Body of pancreas (tissue), 4 donors: ENCODE measurements around the gene AGXT2. TPM values are rescaled to one million over a fixed set of nuclear protein-coding genes. Genes with fewer than 3 reads are reported as not detected.

ENCODE experiments used
- ATAC-seq: fragments of 150-250 bp; one replicate; pipeline ENCODE4 v1.9.1; 2016
- DNase-seq, 4 donors: peaks; one replicate each; pipeline ENCODE4 v3.0.0-alpha.2; 2019
- H3K27ac ChIP-seq, 4 donors: fragments of 200-600 bp; sonication (generic); 1 replicate in 3 of 4; 2 replicates in 1 of 4; pipeline versions ENCODE4 v1.5.1 to v1.6.1; 2016 to 2019; ENCODE audit warnings: mild to moderate bottlenecking in 1 of 4, mixed read lengths in 1 of 4, moderate library complexity in 1 of 4
- H3K27me3 ChIP-seq, 2 donors: fragments of 200-600 bp; sonication (generic); one replicate each; pipeline ENCODE4 v1.6.0; 2016; ENCODE audit warnings: mild to moderate bottlenecking in 1 of 2
- H3K36me3 ChIP-seq, 2 donors: fragments of 200-600 bp; sonication (generic); replicated peaks in 1 of 2; 2 replicates each; pipeline ENCODE4 v1.5.1; 2016; ENCODE audit warnings: low read depth in 2 of 2; ENCODE audit not compliant: insufficient read depth in 1 of 2
- H3K4me1 ChIP-seq: fragments of 200-600 bp; sonication (generic); one replicate; pipeline ENCODE4 v1.6.0; 2016
- H3K4me3 ChIP-seq, 2 donors: fragments of 200-600 bp; sonication (generic); 1 replicate in 1 of 2; 2 replicates in 1 of 2; pipeline ENCODE4 v1.5.1; 2016 to 2019
- H3K9me3 ChIP-seq, 3 donors: fragments of 200-600 bp; sonication (generic); 1 replicate in 2 of 3; 2 replicates in 1 of 3; pipeline ENCODE4 v1.5.1; 2016
- POLR2A ChIP-seq, 3 donors: fragments of 450-650 bp; IDR thresholded peaks; one replicate each; pipeline ENCODE4 v1.6.1; 2016; ENCODE audit warnings: antibody characterized with exemption in 3 of 3, mild to moderate bottlenecking in 2 of 3
- WGBS, 2 donors: methylation state at CpG; one replicate each; pipeline ENCODE4 v1.1.5; 2017; 5-methylcytosine and 5-hydroxymethylcytosine counted together
- intact Hi-C: fragments of 100-400 bp; cut with DNase I; formaldehyde crosslinking; loops from one replicate; pipeline ENCODE4 v1.15.1; 2023
- total RNA-seq, 2 donors: library from RNA; depleted of rRNA; stranded (reverse); fragments of >200 nt; gene quantifications; one replicate each; pipeline ENCODE4 v1.1.0, GENCODE V29; 2016
- TF ChIP-seq, protein P1 (sequence below), 7 experiments: fragments of 450-650 bp in 4 of 7; fragments of 200-600 bp in 3 of 7; sonication (generic) in 3 of 7; IDR thresholded peaks; one replicate each; pipeline ENCODE4 v1.5.1; 2016 to 2019; ENCODE audit warnings: antibody characterized with exemption in 7 of 7

AGXT2 gene
- total RNA-seq, 2 donors from 2014 or later = not detected

DNA sequence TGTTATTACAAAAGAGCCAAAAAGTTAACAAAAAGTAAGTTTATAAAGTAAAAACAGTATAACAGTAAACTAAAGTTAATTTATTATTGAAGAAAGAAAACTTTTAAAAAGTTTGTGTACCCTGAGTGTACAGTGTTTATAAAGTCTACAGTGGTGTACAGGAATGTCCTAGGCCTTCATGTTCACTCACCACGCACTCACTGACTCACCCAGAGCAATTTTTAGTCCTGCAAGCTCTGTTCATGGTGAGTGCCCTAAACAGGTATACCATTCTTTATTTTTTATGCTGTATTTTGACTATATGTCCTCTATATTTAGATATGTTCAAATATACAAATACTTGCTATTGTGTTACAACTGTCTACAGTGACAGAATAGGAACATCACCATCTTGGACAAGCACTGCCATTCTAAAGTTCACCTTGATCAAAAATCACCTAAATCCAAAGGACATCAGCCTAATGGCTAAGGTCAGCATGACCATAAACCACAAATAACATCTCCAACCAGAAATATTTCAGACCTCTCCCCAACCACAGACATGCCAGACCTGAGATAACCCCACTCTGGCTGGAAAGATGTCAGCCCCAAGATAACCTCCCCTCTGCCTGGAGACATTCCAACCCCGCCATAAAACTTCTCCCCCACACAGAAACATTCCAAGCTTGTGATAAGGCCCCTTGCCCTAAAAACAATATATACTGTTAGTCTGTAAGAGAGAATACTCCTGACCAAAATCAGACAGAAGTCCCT is 56.1 kb downstream of the AGXT2 start:
- DNase-seq = no peak
- no peak for TF ChIP-seq POLR2A (IDR thresholded peaks at IDR 0.05)
- TF ChIP-seq, protein P1, sequence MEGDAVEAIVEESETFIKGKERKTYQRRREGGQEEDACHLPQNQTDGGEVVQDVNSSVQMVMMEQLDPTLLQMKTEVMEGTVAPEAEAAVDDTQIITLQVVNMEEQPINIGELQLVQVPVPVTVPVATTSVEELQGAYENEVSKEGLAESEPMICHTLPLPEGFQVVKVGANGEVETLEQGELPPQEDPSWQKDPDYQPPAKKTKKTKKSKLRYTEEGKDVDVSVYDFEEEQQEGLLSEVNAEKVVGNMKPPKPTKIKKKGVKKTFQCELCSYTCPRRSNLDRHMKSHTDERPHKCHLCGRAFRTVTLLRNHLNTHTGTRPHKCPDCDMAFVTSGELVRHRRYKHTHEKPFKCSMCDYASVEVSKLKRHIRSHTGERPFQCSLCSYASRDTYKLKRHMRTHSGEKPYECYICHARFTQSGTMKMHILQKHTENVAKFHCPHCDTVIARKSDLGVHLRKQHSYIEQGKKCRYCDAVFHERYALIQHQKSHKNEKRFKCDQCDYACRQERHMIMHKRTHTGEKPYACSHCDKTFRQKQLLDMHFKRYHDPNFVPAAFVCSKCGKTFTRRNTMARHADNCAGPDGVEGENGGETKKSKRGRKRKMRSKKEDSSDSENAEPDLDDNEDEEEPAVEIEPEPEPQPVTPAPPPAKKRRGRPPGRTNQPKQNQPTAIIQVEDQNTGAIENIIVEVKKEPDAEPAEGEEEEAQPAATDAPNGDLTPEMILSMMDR (IDR thresholded peaks at IDR 0.05) = no peak
- H3K27ac ChIP-seq = no peak overlapping the region
- no peak overlapping the region for H3K4me3 ChIP-seq
- H3K36me3 ChIP-seq = no peaks in the 10 kb centered on the region
- H3K9me3 ChIP-seq = no peaks in the 10 kb centered on the region
- 88 to 90% methylated on average over 2 of the region's 2 CpGs for WGBS, 2 donors
- no peaks in the 10 kb centered on the region for H3K4me1 ChIP-seq
- H3K27me3 ChIP-seq = no peaks in the 10 kb centered on the region
- no peak for ATAC-seq
- intact Hi-C loops = no loop called here

DNA sequence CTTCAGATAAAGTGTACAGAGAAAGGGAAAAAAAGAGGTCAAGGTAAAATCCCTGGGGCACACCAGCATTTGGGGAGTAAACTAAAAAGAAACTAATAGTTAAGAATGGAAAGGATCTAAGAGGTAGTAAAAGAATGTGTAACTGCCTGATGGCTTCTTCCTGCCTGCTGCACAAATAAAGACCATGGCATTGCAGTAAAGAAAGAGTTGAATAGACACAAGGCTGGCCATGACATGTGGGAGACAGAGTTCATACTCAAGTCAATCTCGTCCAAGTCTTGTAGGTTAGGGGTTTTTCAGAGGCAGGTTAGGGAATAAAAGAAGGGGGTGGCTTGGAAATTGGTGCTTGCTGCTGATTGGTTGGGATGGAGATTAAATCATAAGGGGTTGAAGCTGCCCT is 60.8 kb downstream of the AGXT2 start:
- Histone ChIP-seq H3K9me3 (peaks cover 0 to 4% (median 0%) of the 10 kb centered on the region in 3 donors), H3K27me3 (no peaks in the 10 kb centered on the region), H3K27ac (no peak overlapping the region), H3K4me3 (no peak overlapping the region), H3K4me1 (no peaks in the 10 kb centered on the region), H3K36me3 (no peaks in the 10 kb centered on the region)
- intact Hi-C loops = no loop called here
- TF ChIP-seq POLR2A (IDR thresholded peaks at IDR 0.05) = no peak
- TF ChIP-seq, protein P1 (IDR thresholded peaks at IDR 0.05) = no peak
- no peak for ATAC-seq
- WGBS, 2 donors = 75 to 89% methylated on average over 1 of the region's 1 CpG
- DNase-seq = no peak

DNA sequence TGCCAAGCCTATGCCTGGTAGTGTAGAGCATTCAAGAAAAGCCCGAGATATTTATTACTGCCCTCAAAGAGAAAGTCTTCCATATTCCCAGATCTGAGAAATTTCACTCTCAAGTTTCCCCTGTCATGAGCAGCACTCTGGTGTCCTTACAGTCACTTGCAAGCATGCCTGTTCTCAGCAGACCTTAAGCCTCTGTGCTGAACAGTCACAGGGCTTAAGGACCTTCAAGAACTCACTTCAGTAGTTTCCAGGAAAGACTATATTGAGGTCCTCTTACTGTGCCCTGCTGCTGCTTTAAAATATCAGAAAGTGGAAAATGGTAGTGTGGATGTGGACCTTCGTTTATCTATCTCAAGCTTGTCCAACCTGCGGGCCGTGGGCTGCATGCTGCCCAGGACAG is 64.9 kb downstream of the AGXT2 start:
- Histone ChIP-seq H3K36me3 (no peaks in the 10 kb centered on the region), H3K4me3 (no peak overlapping the region), H3K4me1 (no peaks in the 10 kb centered on the region), H3K9me3 (peaks cover 0 to 4% (median 0%) of the 10 kb centered on the region in 3 donors), H3K27me3 (no peaks in the 10 kb centered on the region), H3K27ac (no peak overlapping the region)
- ATAC-seq (no peak), DNase-seq (no peak)
- no peak for TF ChIP-seq POLR2A (IDR thresholded peaks at IDR 0.05)
- TF ChIP-seq, protein P1 (IDR thresholded peaks at IDR 0.05) = no peak
- intact Hi-C loops = no loop called here
- 75 to 79% methylated on average over 4 of the region's 4 CpGs for WGBS, 2 donors

DNA sequence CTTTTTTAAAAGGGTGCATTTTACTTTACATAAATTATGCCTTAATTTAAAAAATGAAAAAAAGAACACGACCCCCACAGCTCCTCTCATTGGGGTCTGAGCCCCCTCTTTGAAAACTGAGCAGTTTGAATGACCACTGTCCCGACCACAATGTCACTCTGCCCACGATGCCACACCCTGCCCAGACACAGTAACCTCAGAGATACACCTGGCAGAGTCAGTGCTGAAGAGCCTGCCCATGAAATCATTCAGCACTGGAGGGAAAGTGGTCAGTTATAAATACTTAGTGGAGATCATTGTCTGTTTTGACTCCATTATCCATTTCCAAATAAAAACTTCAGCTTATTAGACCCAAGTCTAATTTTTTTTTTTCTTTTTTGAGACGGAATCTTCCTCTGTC is 69.1 kb downstream of the AGXT2 start:
- no peaks in the 10 kb centered on the region for H3K36me3 ChIP-seq
- H3K4me1 ChIP-seq = no peaks in the 10 kb centered on the region
- no peak overlapping the region for H3K27ac ChIP-seq
- no peak for TF ChIP-seq POLR2A (IDR thresholded peaks at IDR 0.05)
- TF ChIP-seq, protein P1 (IDR thresholded peaks at IDR 0.05) = no peak
- no peaks in the 10 kb centered on the region for H3K9me3 ChIP-seq
- H3K4me3 ChIP-seq = no peak overlapping the region
- DNase-seq = no peak
- H3K27me3 ChIP-seq = no peaks in the 10 kb centered on the region
- intact Hi-C loops = no loop called here
- 57 to 59% methylated on average over 4 of the region's 4 CpGs for WGBS, 2 donors
- ATAC-seq = no peak
